ENCODE data around the gene PAX5.

Gene PAX5

DNA sequence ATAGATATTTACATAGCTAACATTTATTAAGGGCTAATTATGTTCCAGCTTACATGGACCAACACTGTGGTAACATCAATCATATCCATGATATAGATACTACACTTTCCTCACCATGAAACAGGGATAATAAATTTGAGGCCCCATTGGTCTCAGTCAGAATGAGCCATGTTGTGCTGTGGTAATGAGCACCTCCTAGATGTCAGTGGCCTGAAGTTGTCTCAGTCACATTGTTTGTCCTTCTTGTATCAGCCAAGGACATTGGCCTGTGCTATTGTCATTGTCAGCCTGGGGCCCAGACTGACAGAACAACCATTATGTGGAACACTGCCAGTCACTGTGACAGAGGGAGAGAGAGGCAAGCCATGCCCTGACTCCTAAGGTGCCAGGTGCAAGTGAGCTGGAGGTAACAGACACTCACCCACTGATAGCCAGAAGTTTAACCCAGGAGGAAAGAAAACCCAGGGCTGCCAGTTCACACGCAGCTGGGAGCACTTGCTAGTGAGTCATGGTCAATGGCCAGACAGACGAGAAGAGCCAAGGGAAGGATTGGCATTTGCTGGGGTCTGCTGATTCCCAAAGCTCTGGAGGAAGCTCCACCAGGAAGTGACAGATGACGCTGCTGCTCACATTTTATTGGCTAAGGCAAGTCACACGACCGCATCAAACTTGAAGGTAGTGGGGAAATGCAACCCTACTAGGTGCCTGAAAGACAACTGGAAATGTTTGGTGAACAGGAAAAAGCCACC is 237.2 kb downstream of the PAX5 start:
- ATAC-seq (ENCODE audit: insufficient read depth, low read depth), result no peak
- Histone ChIP-seq H4K20me1 (ENCODE audit: insufficient read depth, low read length) (no peaks in the 10 kb centered on the region), H3K36me3 (ENCODE audit: insufficient read depth, low read length) (no peaks in the 10 kb centered on the region), H3K4me2 (ENCODE audit: insufficient read depth, low read length) (no peak overlapping the region), H3K79me2 (ENCODE audit: insufficient read depth, low read length) (no peaks in the 10 kb centered on the region), H3K4me3 (ENCODE audit: low read depth in 1 of 2, low read length in 2 of 2) (no peak overlapping the region), H3K27ac (ENCODE audit: low read length) (no peak overlapping the region), H3K9ac (ENCODE audit: low read depth, low read length) (no peak overlapping the region), H3K4me1 (ENCODE audit: insufficient read depth, low read length) (no peaks in the 10 kb centered on the region), H3K9me3 (ENCODE audit: insufficient read depth, low read length, severe bottlenecking) (no peaks in the 10 kb centered on the region), H3K27me3 (ENCODE audit: insufficient read depth, low read length, poor library complexity) (peaks cover 7% of the 10 kb centered on the region), H2AFZ (ENCODE audit: low read depth, low read length) (no peak overlapping the region)
- no peak for DNase-seq
- no peak for TF ChIP-seq CTCF (IDR thresholded peaks at IDR 0.05; ENCODE audit: borderline replicate concordance, extremely low read depth, low read length, poor library complexity, severe bottlenecking)

DNA sequence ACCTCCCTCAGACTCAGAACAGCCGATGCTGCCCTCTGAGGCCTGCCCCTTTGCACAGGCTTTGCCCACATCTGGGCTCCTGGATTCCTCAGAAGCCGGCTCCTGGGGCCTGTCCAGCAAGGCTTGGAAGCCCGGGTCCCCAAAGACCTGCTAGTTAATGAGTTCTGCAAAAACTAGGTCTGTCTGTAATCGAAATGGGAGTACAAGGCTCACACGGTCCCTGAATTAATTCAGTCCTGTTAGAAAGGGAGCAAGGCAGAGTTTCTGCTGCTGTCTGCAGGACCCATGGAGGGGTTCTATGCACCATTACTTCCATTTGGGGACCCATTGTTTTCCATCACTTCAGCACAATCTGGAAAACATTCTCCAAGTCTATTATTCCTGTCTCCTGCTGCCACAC is 239.6 kb downstream of the PAX5 start:
- no peaks in the 10 kb centered on the region for H3K79me2 ChIP-seq (ENCODE audit: insufficient read depth, low read length)
- ATAC-seq (ENCODE audit: insufficient read depth, low read depth) (no peak), DNase-seq (no peak)
- H3K4me1 ChIP-seq (ENCODE audit: insufficient read depth, low read length), result no peaks in the 10 kb centered on the region
- no peak overlapping the region for H3K4me2 ChIP-seq (ENCODE audit: insufficient read depth, low read length)
- H3K27me3 ChIP-seq (ENCODE audit: insufficient read depth, low read length, poor library complexity), result no peaks in the 10 kb centered on the region
- no peak overlapping the region for H3K9ac ChIP-seq (ENCODE audit: low read depth, low read length)
- H3K36me3 ChIP-seq (ENCODE audit: insufficient read depth, low read length), result no peaks in the 10 kb centered on the region
- H4K20me1 ChIP-seq (ENCODE audit: insufficient read depth, low read length), result no peaks in the 10 kb centered on the region
- no peaks in the 10 kb centered on the region for H3K9me3 ChIP-seq (ENCODE audit: insufficient read depth, low read length, severe bottlenecking)
- H3K4me3 ChIP-seq (ENCODE audit: low read depth in 1 of 2, low read length in 2 of 2), result no peak overlapping the region
- H2AFZ ChIP-seq (ENCODE audit: low read depth, low read length), result no peak overlapping the region
- TF ChIP-seq EZH2 (IDR thresholded peaks at IDR 0.05; ENCODE audit: borderline replicate concordance, low read depth, low read length, severe bottlenecking) (no peak), CTCF (IDR thresholded peaks at IDR 0.05; ENCODE audit: borderline replicate concordance, extremely low read depth, low read length, poor library complexity, severe bottlenecking) (no peak)
- H3K27ac ChIP-seq (ENCODE audit: low read length), result no peak overlapping the region

DNA sequence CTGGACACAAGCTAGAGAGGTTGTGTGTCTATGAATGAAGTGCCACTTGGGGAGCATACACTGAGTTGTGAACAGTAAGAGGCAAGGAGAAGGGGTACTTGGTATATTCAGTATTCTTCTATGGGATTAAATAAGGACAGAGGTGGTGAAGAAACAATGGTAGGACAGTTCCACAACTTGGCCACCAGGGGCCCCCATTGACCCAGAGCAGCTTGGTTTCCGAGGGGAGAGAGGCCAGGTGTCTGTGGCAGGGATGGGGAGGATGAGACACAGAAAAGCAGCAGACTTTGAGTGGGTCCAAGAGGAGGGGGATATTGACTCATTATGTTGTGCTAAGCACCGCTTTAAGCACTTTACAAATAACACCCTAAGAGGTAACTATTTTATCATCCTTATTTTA is 240.8 kb downstream of the PAX5 start:
- Histone ChIP-seq H2AFZ (ENCODE audit: low read depth, low read length) (no peak overlapping the region), H3K27ac (ENCODE audit: low read length) (no peak overlapping the region), H4K20me1 (ENCODE audit: insufficient read depth, low read length) (no peaks in the 10 kb centered on the region), H3K9me3 (ENCODE audit: insufficient read depth, low read length, severe bottlenecking) (no peaks in the 10 kb centered on the region), H3K79me2 (ENCODE audit: insufficient read depth, low read length) (no peaks in the 10 kb centered on the region), H3K27me3 (ENCODE audit: insufficient read depth, low read length, poor library complexity) (no peaks in the 10 kb centered on the region), H3K36me3 (ENCODE audit: insufficient read depth, low read length) (no peaks in the 10 kb centered on the region), H3K4me2 (ENCODE audit: insufficient read depth, low read length) (no peak overlapping the region), H3K4me1 (ENCODE audit: insufficient read depth, low read length) (no peaks in the 10 kb centered on the region), H3K4me3 (ENCODE audit: low read depth in 1 of 2, low read length in 2 of 2) (no peak overlapping the region), H3K9ac (ENCODE audit: low read depth, low read length) (no peak overlapping the region)
- peak; percentile 7 for DNase-seq
- TF ChIP-seq CTCF (IDR thresholded peaks at IDR 0.05; ENCODE audit: borderline replicate concordance, extremely low read depth, low read length, poor library complexity, severe bottlenecking) (peak; percentile 45), EZH2 (IDR thresholded peaks at IDR 0.05; ENCODE audit: borderline replicate concordance, low read depth, low read length, severe bottlenecking) (no peak)
- no peak for ATAC-seq (ENCODE audit: insufficient read depth, low read depth)
